NCI-H774 (cell line): ENCODE measurements around the gene SEZ6L.
A peak's percentile ranks its signal among the peaks of the same experiment; 100 is the strongest.
"Not testable (repeated sequence)": the region's sequence is repeated elsewhere in the genome, so short reads cannot be mapped to it uniquely, and the experiment has no call there.

Source experiments
- DNase-seq: peaks from one replicate; lab custom pipeline; 2025; lab: John Stamatoyannopoulos, UW

SEZ6L gene

GRCh38 chr22:26383968-26384556 lies 214.8 kb downstream of the SEZ6L start:
- no peak for DNase-seq

DNA sequence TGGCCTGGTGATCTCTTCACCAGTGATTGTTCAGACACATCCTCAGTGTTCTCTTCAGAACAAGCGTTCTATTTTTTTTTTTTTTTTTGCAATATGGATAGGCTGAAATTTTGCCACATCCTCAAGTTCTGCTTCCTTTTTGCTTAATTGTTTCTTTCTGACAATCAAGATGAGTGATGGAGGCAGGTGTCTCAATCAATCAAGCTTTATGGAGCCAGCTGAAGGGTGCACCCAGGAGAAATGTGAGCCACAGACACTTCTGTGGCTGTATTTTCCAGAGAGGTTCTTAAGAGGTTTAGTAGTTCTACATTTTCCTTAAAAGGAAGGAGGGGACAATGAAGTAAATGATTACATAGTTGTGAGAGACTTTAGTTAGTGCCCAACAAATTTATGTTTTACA lies 215.9 kb downstream of the SEZ6L start:
- no peak for DNase-seq

- no peak for DNase-seq
These were observed 219.9 kb downstream of the SEZ6L start for GRCh38 chr22:26389125-26389524.

- no peak for DNase-seq
These were observed 221.8 kb downstream of the SEZ6L start for GRCh38 chr22:26391091-26391490.

DNA sequence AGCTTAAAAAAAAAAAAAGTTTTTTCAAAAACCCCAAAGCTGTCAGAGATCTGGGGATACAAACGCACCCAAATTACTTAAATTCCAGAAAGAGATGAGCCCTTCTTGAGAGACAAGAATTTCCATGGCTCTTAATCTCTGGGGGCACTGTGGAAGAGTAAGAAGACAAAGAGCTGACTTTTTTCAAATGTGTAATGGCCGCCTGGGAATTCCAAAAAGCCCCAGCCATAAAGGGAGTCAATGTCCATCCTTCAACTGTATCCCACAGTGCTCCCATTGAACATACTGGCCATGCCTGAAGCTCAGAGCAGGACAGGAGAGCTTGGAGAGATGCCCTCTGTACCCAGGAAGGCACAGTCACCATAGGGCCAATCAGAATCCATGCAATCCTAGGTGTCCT lies 222.4 kb downstream of the SEZ6L start:
- DNase-seq = no peak

- no peak for DNase-seq
These were observed 224.7 kb downstream of the SEZ6L start for GRCh38 chr22:26393929-26394328.

GRCh38 chr22:26394777-26395176 lies 225.5 kb downstream of the SEZ6L start:
- DNase-seq = no peak

GRCh38 chr22:26395926-26396325 lies 226.7 kb downstream of the SEZ6L start:
- DNase-seq = no peak

GRCh38 chr22:26398741-26399153 lies 229.5 kb downstream of the SEZ6L start:
- DNase-seq = no peak

DNA sequence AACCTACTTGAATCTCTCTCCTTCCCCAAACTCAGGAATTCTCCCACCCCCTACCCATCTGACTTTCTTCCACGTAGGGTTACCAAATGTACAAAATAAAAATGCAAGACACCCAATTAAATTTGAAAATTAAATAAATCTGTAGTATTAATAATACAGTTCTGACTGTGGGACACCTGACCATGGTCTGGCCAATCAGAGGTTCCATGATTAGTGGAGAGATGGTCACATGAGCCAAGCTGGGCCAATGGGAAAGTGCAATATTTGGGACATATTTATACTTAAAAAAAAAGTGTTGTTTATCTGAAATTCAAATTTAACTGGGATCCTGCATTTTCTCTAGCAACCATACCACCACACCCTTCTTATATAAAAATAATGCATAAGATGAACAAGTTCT lies 230.0 kb downstream of the SEZ6L start:
- DNase-seq = no peak

GRCh38 chr22:26401726-26402125 lies 232.5 kb downstream of the SEZ6L start:
- DNase-seq = no peak

GRCh38 chr22:26404851-26405421 lies 235.7 kb downstream of the SEZ6L start:
- no peak for DNase-seq

- peak; percentile 23 for DNase-seq
These were observed 236.9 kb downstream of the SEZ6L start for GRCh38 chr22:26406118-26406517.

- DNase-seq = not testable (repeated sequence)
These were observed 239.4 kb downstream of the SEZ6L start for GRCh38 chr22:26408562-26409220.

- peak; percentile 27 for DNase-seq
These were observed 240.6 kb downstream of the SEZ6L start for GRCh38 chr22:26409719-26410335.

DNA sequence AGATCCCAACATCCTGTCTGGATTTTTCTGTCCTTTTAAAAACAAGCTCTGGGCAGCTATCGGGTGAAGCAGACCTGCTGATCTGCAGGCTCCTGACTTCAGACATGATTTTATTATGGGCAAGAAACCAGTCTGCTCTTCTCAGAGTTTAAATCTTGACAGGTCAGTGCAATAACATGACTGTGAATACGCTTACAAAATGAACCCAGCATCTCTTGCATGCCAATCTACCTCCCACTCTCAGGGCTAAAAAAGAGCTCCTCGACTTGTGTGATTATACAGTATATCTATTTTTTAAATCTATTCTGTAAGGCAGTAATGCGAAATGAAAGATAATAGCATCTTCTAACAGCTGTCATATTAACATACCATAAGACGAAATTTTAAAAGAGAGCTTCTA lies 241.1 kb downstream of the SEZ6L start:
- no peak for DNase-seq

DNA sequence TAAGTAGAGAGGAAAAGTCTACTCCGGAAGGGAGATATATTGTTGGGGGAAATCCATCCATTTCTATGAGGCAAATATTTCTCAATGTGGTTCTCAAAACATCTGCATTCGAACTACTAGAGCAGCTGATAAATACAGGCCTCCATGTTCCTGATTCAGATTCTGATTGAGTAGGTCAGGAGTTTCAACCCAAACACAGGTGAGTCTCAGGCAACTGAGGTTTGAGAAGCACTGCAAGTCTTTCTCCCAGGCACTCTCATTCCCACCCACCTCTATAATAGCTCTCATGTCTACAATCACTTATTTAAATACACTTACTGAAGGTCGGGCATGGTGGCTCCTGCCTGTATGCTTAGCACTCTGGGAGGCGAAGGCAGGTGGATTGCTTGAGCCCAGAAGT lies 245.1 kb downstream of the SEZ6L start:
- DNase-seq = no peak

DNA sequence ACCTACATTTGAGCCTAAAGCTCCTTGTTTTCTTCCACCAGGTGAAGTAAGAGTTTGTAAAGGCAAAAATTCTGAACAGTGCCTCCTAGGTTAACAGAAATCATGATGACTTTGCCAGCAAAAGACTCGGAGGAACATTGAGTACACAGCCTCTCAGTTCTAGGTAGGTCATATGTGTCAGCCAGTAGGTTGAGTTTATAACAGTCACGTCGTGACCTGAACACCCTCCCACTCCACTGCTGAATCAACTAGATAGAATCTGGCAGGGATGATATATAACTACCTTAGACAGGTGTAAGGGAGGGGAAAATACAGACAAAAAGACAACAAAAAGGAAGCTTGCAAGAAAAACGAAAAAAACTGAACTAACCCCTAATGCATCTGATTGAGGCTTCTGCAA lies 247.0 kb downstream of the SEZ6L start:
- no peak for DNase-seq

- DNase-seq = no peak
These were observed 247.5 kb downstream of the SEZ6L start for GRCh38 chr22:26416670-26417276.

DNA sequence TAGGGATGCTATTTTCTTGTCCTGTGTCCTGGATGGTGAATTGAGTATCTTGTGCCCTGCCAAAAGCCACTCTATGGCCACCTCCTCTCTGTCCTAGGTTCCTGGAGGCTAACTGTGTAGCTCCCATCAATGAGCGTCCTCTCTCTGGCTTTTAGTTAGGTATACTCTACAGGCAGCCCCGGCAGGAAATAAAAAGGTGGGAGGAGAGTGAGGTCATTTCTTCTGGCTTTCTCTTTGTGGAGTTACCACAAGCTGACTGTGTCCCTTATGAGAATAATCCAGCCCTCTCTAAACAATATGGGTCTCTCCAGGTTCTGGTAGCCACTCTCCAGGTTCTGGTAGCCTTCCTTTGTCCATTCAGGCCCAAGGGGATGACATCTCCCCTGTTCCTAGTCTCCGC lies 248.1 kb downstream of the SEZ6L start:
- no peak for DNase-seq

DNA sequence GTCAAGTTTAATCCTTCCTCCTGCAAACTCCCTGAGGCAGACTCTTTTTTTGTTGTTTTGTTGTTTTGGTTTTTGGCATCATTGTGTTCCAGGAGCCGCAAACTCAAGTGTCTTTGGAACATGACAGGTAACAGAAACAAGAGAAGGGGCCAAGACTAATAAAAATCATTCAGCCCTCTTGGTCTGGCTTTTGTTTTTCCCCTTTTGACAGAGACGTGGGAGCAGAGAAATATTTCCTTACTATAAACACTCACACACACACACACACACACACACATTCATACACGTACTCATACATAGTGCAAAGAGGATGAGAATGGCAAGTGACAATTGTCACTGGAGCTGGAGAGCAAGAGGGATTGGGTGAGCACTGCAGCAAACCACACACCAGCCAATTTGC lies 249.4 kb downstream of the SEZ6L start:
- DNase-seq = no peak

DNA sequence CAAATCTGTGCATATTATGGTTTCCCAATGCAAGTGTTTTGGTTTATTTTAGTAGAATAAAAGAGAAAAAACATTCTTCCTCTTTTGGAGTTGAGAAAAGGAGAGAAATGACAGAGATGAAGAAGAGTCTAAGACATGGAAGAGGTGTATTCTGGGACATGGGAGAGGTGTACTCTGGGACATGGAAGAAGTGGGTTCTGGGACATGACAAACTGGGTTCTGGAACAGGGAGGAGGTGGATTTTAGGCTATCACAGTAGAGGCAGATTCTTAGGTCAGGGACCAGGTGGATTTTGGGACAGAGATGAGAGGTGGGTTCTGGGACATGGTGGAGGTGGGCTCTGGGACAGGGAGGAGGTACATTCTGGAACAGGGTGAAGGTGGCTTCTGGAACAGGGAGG lies 257.7 kb downstream of the SEZ6L start:
- DNase-seq = no peak
